GM13977 (cell line): Measurements from ENCODE around the gene DYNC1I1.
"Not testable (repeated sequence)": the region's sequence is repeated elsewhere in the genome, so short reads cannot be mapped to it uniquely, and the experiment has no call there.

Source experiments
- DNase-seq: peaks from one replicate; pipeline ENCODE4 v3.0.0; 2012; ENCODE audit warnings: low spot score
- in situ Hi-C: fragments of 300-500 bp; cut with MboI; formaldehyde crosslinking; loops from one replicate; pipeline ENCODE4 v1.12.0; 2022; ENCODE audit warnings: low sequenced_read_pairs, low pct_unique_long_range_greater_than_20kb, mixed read lengths, inconsistent platforms; ENCODE audit not compliant: unreplicated experiment
- TF ChIP-seq, protein P1 (sequence below): IDR thresholded peaks from 2 replicates; pipeline ENCODE4 v1.5.1; 2012; ENCODE audit warnings: mild to moderate bottlenecking, control low read depth; ENCODE audit not compliant: insufficient read depth; ENCODE audit errors: extremely low read depth, missing control alignments

DYNC1I1 gene

GRCh38 chr7:95929710-95930280 is 157.4 kb downstream of the DYNC1I1 start:
- in situ Hi-C loops: no loop called here
- TF ChIP-seq, protein P1, sequence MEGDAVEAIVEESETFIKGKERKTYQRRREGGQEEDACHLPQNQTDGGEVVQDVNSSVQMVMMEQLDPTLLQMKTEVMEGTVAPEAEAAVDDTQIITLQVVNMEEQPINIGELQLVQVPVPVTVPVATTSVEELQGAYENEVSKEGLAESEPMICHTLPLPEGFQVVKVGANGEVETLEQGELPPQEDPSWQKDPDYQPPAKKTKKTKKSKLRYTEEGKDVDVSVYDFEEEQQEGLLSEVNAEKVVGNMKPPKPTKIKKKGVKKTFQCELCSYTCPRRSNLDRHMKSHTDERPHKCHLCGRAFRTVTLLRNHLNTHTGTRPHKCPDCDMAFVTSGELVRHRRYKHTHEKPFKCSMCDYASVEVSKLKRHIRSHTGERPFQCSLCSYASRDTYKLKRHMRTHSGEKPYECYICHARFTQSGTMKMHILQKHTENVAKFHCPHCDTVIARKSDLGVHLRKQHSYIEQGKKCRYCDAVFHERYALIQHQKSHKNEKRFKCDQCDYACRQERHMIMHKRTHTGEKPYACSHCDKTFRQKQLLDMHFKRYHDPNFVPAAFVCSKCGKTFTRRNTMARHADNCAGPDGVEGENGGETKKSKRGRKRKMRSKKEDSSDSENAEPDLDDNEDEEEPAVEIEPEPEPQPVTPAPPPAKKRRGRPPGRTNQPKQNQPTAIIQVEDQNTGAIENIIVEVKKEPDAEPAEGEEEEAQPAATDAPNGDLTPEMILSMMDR: no peak
- DNase-seq: no peak

DNA sequence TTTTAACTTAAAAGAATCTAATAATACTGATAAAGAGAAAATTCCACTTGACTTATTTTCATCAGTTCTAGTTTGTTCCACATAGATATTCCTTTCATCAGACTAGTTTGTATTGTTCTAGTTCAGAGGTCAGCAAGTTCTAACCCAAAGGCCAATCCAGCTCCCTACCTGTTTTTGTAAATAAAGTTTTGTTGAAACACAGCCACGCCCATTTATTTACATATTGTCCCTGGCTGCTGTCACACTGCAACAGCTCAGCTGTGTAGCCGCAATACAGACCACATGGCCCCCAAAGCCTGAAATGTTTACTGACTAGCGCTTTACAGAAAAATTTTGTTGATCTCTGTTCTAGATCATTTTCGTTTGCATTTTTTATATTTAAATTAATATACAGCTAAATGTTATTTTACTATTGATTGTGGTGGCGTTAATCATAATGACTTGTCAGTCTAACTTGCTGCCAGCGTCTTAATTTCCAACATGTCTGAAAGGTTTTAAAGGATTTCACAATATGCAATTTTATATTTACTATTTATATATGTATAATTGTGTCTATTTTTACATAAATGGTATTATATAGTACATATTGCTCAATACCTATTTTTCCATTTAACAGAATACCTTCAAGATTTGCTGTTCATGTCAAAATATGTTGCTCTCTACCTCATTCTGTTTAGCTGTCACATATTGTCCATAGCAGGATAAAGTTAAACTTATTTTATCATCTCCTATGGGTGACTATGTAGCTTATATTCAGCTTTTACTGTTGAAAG is 159.3 kb downstream of the DYNC1I1 start:
- TF ChIP-seq, protein P1: no peak
- no peak for DNase-seq
- in situ Hi-C loops: no loop called here

DNA sequence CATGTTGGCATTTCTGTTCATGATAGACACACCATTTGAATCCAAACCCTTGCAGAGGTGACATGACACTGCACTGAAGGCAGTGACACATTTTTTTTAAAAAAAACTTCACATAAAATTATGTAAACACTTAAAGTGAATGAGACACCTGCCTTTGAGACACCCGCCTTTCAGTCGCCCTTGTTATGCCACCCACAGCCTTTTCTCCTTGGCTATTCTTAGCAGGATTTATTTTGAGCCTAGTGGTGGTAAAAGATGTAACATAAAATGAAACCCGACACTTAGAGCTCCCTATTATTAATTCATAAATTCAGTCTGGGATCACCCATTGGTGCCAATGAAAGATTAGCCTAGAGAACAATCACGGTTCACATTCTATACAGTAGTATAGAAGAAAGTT is 161.3 kb downstream of the DYNC1I1 start:
- DNase-seq: no peak
- TF ChIP-seq, protein P1: no peak
- in situ Hi-C loops: no loop called here

- DNase-seq, in situ Hi-C loops: not testable (repeated sequence)
These were observed 172.5 kb downstream of the DYNC1I1 start for GRCh38 chr7:95944867-95945266.

DNA sequence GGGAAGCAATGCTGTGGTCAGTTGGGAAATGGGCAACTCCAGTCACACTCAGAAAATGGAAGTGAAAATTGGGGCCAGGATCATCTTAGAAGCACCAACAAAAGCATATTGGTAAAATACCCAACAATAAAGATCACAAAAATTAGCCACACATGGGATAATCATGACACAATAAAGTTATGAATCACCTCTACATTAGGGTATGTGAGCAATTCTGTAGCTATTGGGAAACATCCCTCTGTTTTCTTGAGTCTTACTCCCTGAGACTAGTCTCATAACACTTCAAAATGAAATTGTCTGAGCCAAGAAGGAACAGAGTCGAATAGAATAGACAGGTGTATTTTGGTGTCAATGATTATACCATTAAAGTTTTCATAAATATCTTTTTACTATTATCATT is 178.3 kb downstream of the DYNC1I1 start:
- DNase-seq: no peak
- TF ChIP-seq, protein P1: no peak
- in situ Hi-C loops: no loop called here

DNA sequence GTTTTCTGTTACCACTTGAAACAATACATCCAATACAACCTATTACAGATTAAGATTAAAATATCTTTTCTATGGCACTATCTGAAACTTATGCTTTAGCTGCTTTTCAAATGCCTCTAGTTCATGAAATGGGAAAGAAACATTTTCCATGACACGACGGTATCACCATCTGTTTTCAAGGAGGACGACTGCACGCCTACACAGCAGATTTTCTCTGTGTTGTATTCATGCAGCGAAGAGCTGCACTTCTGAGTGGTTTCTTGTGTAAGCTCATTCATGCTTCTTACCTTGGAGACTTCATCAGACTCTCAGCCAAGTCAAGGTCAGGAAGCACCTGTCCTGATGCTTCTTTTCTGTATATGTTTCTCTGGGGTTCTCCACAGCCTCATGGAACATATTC is 179.2 kb downstream of the DYNC1I1 start:
- in situ Hi-C loops: no loop called here
- TF ChIP-seq, protein P1: no peak
- DNase-seq: no peak

DNA sequence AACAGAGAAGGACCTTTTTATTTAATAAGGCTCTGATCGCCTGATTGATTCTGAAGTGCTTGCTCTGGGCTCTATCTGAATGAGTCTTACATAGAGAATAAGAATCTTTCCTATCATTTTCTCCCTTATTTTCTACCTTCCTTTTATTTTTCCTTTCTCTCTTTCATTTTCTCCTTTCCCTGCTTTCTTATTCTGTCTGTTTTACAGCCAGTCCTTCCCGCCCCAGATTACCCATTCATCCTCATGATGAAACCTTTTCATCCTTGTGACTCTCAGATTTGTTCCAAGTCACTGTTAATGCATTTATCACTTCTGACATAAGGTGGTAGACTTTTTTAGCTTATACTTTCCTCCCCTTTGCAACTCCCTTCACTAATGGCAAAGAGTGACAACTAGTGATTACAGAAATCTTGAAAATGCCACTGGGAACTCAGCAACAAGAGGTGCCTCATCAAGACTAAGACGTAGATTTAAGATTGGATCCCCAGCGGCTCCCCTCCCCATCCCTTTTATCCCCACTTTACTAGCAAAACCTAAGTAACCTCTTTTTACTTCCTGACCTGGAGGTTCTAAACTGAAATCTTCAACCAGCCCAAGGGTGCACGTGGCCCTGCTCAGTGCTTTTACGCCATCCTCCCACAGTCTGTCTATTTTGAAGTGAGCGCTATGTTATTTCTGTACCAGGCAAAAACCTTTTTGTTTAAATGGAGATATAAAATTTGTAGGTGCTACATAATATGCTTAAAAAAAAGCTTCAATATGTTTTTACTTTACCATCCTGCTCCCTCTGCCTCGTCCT is 179.8 kb downstream of the DYNC1I1 start:
- in situ Hi-C loops: no loop called here
- no peak for DNase-seq
- TF ChIP-seq, protein P1: no peak
